H1 (cell line): ENCODE results near the gene PATE1. TPM values are rescaled to one million over a fixed set of nuclear protein-coding genes. Genes with fewer than 3 reads are reported as not detected.

Source experiments
- CTCF ChIA-PET: fragments of 300-600 bp; sonication (Branson Sonifier 250); formaldehyde crosslinking; loops from one replicate; lab custom pipeline; 2021; ENCODE audit not compliant: partially characterized antibody; lab: Charles Lee
- POLR2A ChIA-PET: fragments of 300-600 bp; sonication (Branson Sonifier 250); formaldehyde crosslinking; loops from one replicate; lab custom pipeline; 2021; ENCODE audit warnings: inconsistent platforms; ENCODE audit not compliant: partially characterized antibody; lab: Charles Lee
- DNase-seq, 2 experiments: peaks; one replicate each; pipeline versions ENCODE4 v3.0.0 to v3.0.0-alpha.2; 2010 to 2022; ENCODE audit warnings: low spot score in 2 of 2, low read depth in 1 of 2, mixed read lengths in 1 of 2
- FAIRE-seq: peaks from 2 replicates; lab custom pipeline; 2011; peaks lifted over from hg19 to GRCh38; lab: Jason Lieb, UNC
- H2AFZ ChIP-seq: 2 replicates; pipeline ENCODE4 v1.8.1; 2012; ENCODE audit warnings: low read length, inconsistent platforms
- H2AK5ac ChIP-seq: 2 replicates; pipeline ENCODE4 v1.6.1; 2013; ENCODE audit warnings: low read depth, low read length
- H2BK120ac ChIP-seq: replicated peaks from 2 replicates; pipeline ENCODE3; 2013; ENCODE audit warnings: low read depth, low read length, inconsistent platforms
- H2BK12ac ChIP-seq: 2 replicates; pipeline ENCODE4 v1.6.1; 2013; ENCODE audit warnings: low read depth, low read length
- H2BK15ac ChIP-seq: 2 replicates; pipeline ENCODE4 v1.6.1; 2013; ENCODE audit warnings: low read length
- H2BK20ac ChIP-seq: 2 replicates; pipeline ENCODE4 v1.6.1; 2013; ENCODE audit warnings: low read length
- H2BK5ac ChIP-seq: 2 replicates; pipeline ENCODE4 v1.6.1; 2013; ENCODE audit warnings: low read depth, low read length
- H3K14ac ChIP-seq: 2 replicates; pipeline ENCODE4 v1.6.1; 2013; ENCODE audit warnings: inconsistent platforms; ENCODE audit not compliant: insufficient read length
- H3K18ac ChIP-seq: 2 replicates; pipeline ENCODE4 v1.6.1; 2013; ENCODE audit warnings: low read length; ENCODE audit errors: extremely low read depth
- H3K23ac ChIP-seq: 2 replicates; pipeline ENCODE4 v1.6.1; 2013; ENCODE audit warnings: inconsistent platforms; ENCODE audit not compliant: insufficient read length
- H3K23me2 ChIP-seq: 2 replicates; pipeline ENCODE4 v1.6.1; 2013; ENCODE audit warnings: low read depth, low read length
- H3K27ac ChIP-seq: 2 replicates; pipeline ENCODE4 v1.6.1; 2011; ENCODE audit warnings: low read depth, low read length, inconsistent platforms
- H3K27me3 ChIP-seq, 4 experiments: replicated peaks in 1 of 4; 1 replicate in 1 of 4; 2 replicates in 3 of 4; pipeline versions ENCODE4 v1.6.1 to v1.8.1; 2011 to 2013; ENCODE audit warnings: low read length in 3 of 4, mild to moderate bottlenecking in 3 of 4, inconsistent platforms in 2 of 4, mixed read lengths in 2 of 4, moderate library complexity in 1 of 4; ENCODE audit not compliant: control insufficient read depth in 3 of 4, insufficient read depth in 3 of 4; ENCODE audit errors: extremely low read depth in 1 of 4
- H3K36me3 ChIP-seq, 4 experiments: 2 replicates each; pipeline versions ENCODE4 v1.6.1 to v1.8.1; 2011 to 2013; ENCODE audit warnings: mild to moderate bottlenecking in 4 of 4, low read length in 3 of 4, moderate library complexity in 2 of 4, control low read depth in 1 of 4, inconsistent platforms in 1 of 4; ENCODE audit not compliant: insufficient read depth in 4 of 4, control insufficient read depth in 2 of 4
- H3K4ac ChIP-seq: replicated peaks from 2 replicates; pipeline ENCODE3; 2013; ENCODE audit warnings: low read length, low read depth, mixed read lengths, inconsistent platforms; ENCODE audit not compliant: insufficient read length
- H3K4me1 ChIP-seq, 4 experiments: replicated peaks in 1 of 4; 1 replicate in 1 of 4; 2 replicates in 3 of 4; pipeline versions ENCODE4 v1.6.1 to v1.8.1; 2011 to 2013; ENCODE audit warnings: low read length in 3 of 4, inconsistent platforms in 2 of 4, mixed read lengths in 1 of 4; ENCODE audit not compliant: insufficient read depth in 4 of 4, control insufficient read depth in 3 of 4
- H3K4me2 ChIP-seq, 2 experiments: 2 replicates each; pipeline versions ENCODE4 v1.6.1 to v1.8.1; 2011 to 2013; ENCODE audit warnings: low read depth in 2 of 2, low read length in 2 of 2, control low read depth in 1 of 2, inconsistent platforms in 1 of 2, mild to moderate bottlenecking in 1 of 2; ENCODE audit not compliant: insufficient read depth in 1 of 2
- H3K4me3 ChIP-seq, 4 experiments: fragments of 200-600, 300-600 bp in 1 of 4; sonication (generic), shearing (Covaris generic), sonication (Bioruptor Twin) in 1 of 4; 2 replicates each; pipeline versions ENCODE4 v1.5.1 to v1.8.1; 2011 to 2016; ENCODE audit warnings: low read length in 4 of 4, low read depth in 3 of 4, control low read depth in 2 of 4, inconsistent platforms in 2 of 4, mild to moderate bottlenecking in 2 of 4, mixed read lengths in 1 of 4, moderate library complexity in 1 of 4; ENCODE audit not compliant: insufficient read depth in 2 of 4; ENCODE audit errors: extremely low read depth in 1 of 4
- H3K56ac ChIP-seq: replicated peaks from 2 replicates; pipeline ENCODE3; 2013; ENCODE audit warnings: low read depth, mild to moderate bottlenecking, mixed read lengths, low read length, inconsistent platforms; ENCODE audit not compliant: insufficient read length
- H3K79me1 ChIP-seq: 2 replicates; pipeline ENCODE4 v1.6.1; 2013; ENCODE audit warnings: low read depth, low read length, control low read depth
- H3K79me2 ChIP-seq, 2 experiments: 2 replicates each; pipeline versions ENCODE4 v1.6.1 to v1.8.1; 2012 to 2013; ENCODE audit warnings: low read length in 2 of 2, mild to moderate bottlenecking in 2 of 2, inconsistent platforms in 1 of 2; ENCODE audit not compliant: insufficient read depth in 2 of 2, control insufficient read depth in 1 of 2
- H3K9ac ChIP-seq, 4 experiments: replicated peaks in 1 of 4; 1 replicate in 1 of 4; 2 replicates in 3 of 4; pipeline versions ENCODE4 v1.6.1 to v1.8.1; 2011 to 2013; ENCODE audit warnings: low read depth in 3 of 4, low read length in 3 of 4, control low read depth in 2 of 4, mild to moderate bottlenecking in 2 of 4, moderate library complexity in 2 of 4, inconsistent platforms in 1 of 4; ENCODE audit errors: extremely low read depth in 1 of 4
- H3K9me3 ChIP-seq, 2 experiments: 2 replicates each; pipeline versions ENCODE4 v1.6.1 to v1.8.1; 2012 to 2013; ENCODE audit warnings: mild to moderate bottlenecking in 2 of 2, moderate library complexity in 2 of 2, control low read depth in 1 of 2, inconsistent platforms in 1 of 2, low read depth in 1 of 2, low read length in 1 of 2, mixed read lengths in 1 of 2; ENCODE audit not compliant: insufficient read depth in 2 of 2
- H4K20me1 ChIP-seq, 2 experiments: replicated peaks in 1 of 2; 2 replicates each; pipeline versions ENCODE3 to v1.8.1; 2011 to 2013; ENCODE audit warnings: inconsistent platforms in 2 of 2, low read length in 2 of 2, mild to moderate bottlenecking in 1 of 2; ENCODE audit not compliant: insufficient read depth in 2 of 2, control insufficient read depth in 1 of 2
- H4K5ac ChIP-seq: 2 replicates; pipeline ENCODE4 v1.6.1; 2013; ENCODE audit warnings: low read length, low read depth, mixed read lengths, inconsistent platforms; ENCODE audit not compliant: insufficient read length
- H4K8ac ChIP-seq: 2 replicates; pipeline ENCODE4 v1.8.0; 2013; ENCODE audit warnings: mild to moderate bottlenecking, moderate library complexity, low read length, inconsistent platforms; ENCODE audit not compliant: insufficient read depth; ENCODE audit errors: extremely low read depth
- H4K91ac ChIP-seq: replicated peaks from 2 replicates; pipeline ENCODE3; 2013; ENCODE audit warnings: low read length, mixed read lengths, inconsistent platforms; ENCODE audit not compliant: insufficient read length
- ATF2 ChIP-seq: IDR thresholded peaks from 2 replicates; pipeline ENCODE4 v1.6.1; 2012; ENCODE audit warnings: low read length, inconsistent platforms
- CTCF ChIP-seq, 3 experiments: IDR thresholded peaks; 1 replicate in 2 of 3; 2 replicates in 1 of 3; pipeline versions ENCODE4 v1.5.1 to v1.6.1; 2011; ENCODE audit warnings: low read length in 3 of 3, mild to moderate bottlenecking in 3 of 3, inconsistent platforms in 2 of 3, low read depth in 1 of 3, moderate library complexity in 1 of 3; ENCODE audit not compliant: insufficient read depth in 1 of 3; ENCODE audit errors: control extremely low read depth in 1 of 3
- EP300 ChIP-seq, 2 experiments: IDR thresholded peaks; 1 replicate in 1 of 2; 2 replicates in 1 of 2; pipeline ENCODE4 v1.6.1; 2011 to 2012; ENCODE audit warnings: low read depth in 2 of 2, low read length in 2 of 2, mild to moderate bottlenecking in 2 of 2, borderline replicate concordance in 1 of 2, inconsistent platforms in 1 of 2, moderate library complexity in 1 of 2
- RAD21 ChIP-seq, 2 experiments: IDR thresholded peaks in 1 of 2; conservative IDR thresholded peaks in 1 of 2; 2 replicates each; pipeline ENCODE4 v1.6.1; 2011; ENCODE audit warnings: low read depth in 2 of 2, low read length in 2 of 2, improper control_type of control experiment in 1 of 2, inconsistent platforms in 1 of 2, mild to moderate bottlenecking in 1 of 2, moderate library complexity in 1 of 2
- SIRT6 ChIP-seq: IDR thresholded peaks from one replicate; pipeline ENCODE4 v1.7.1; 2012; ENCODE audit warnings: low read length, inconsistent platforms
- SIX5 ChIP-seq: IDR thresholded peaks from 2 replicates; pipeline ENCODE4 v1.6.1; 2011; ENCODE audit warnings: mild to moderate bottlenecking, low read depth, low read length
- YY1 ChIP-seq: IDR thresholded peaks from 2 replicates; pipeline ENCODE4 v1.6.1; 2011; ENCODE audit warnings: low read depth, mild to moderate bottlenecking, low read length
- WGBS, 2 experiments: shearing (Covaris generic) in 1 of 2; methylation state at CpG; one replicate each; pipeline versions ENCODE4 v1.1.6 to v1.1.7; 2013 to 2015; ENCODE audit warnings: low lambda C conversion rate in 2 of 2, mixed read lengths in 2 of 2, inconsistent platforms in 1 of 2, low coverage in 1 of 2, missing lambda C conversion rate in 1 of 2; ENCODE audit not compliant: insufficient replicate concordance in 2 of 2, insufficient coverage in 1 of 2, insufficient read length in 1 of 2; ENCODE audit errors: extremely low coverage in 1 of 2, missing lambda C conversion rate in 1 of 2; 5-methylcytosine and 5-hydroxymethylcytosine counted together
- polyA plus RNA-seq, 7 experiments: library from polyadenylated mRNA; depleted of rRNA in 3 of 7; stranded (reverse) in 5 of 7; unstranded in 2 of 7; fragments of >200 nt in 5 of 7; fragments of 200-250 nt in 2 of 7; gene quantifications; 1 replicate in 5 of 7; 2 replicates in 1 of 7; 4 replicates in 1 of 7; pipeline versions ENCODE4 v1.2.1 to v1.2.3, GENCODE V29; 2011 to 2013; ENCODE audit warnings: missing spikeins in 2 of 7, mixed read lengths in 2 of 7
- total RNA-seq: library from RNA; stranded (reverse); fragmentation: NEBNext Ultra II Directional; extraction: Animal tissue kit (Norgen Biotek cat#: 25700); gene quantifications from 2 replicates; pipeline ENCODE4 v1.2.1, GENCODE V29; 2021
- TF ChIP-seq, protein P1 (sequence below): IDR thresholded peaks from 2 replicates; pipeline ENCODE4 v1.6.1; 2012; ENCODE audit warnings: inconsistent platforms

PATE1 gene
- total and polyA plus RNA-seq, 2 of the 8 experiments (the other 6 are each of a cell fraction or from before 2014, with no cell fraction given) = not detected

DNA sequence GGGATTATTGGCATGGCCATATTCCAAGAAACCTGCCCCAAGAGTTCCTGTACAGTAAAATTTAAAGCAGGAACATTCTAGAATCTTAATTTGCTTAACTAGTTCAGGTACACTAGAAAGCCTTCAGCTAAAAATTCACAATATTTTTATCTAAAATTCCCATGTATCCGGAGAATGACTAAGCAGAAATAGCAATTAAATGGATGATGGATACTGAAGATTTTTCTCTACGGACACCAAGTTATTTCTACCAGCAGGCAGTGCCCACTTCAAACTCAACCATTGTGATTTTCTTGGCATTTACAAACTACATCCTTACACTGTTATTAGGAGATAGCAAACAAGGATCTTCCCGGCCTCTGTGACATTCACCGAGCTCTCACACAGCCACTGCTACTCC lies 44.7 kb downstream of the PATE1 start:
- no peak overlapping the region for H3K27ac ChIP-seq
- DNase-seq (no peak), FAIRE-seq (no peak)
- H3K18ac ChIP-seq = no peak overlapping the region
- no peak overlapping the region for H3K4me3 ChIP-seq
- no peak overlapping the region for H3K23ac ChIP-seq
- H2BK12ac ChIP-seq = no peak overlapping the region
- H3K27me3 ChIP-seq = no peaks in the 10 kb centered on the region
- H3K4me1 ChIP-seq = no peaks in the 10 kb centered on the region
- H3K9ac ChIP-seq = no peak overlapping the region
- ChIA-PET POLR2A (interaction anchor here (1.5 kb wide), 1 partner anchor 41 kb away, joined by 3 read pairs; no protein-coding TSS in a partner anchor), CTCF (no interaction called here)
- no peak overlapping the region for H3K56ac ChIP-seq
- H3K23me2 ChIP-seq = no peaks in the 10 kb centered on the region
- H3K4me2 ChIP-seq = no peak overlapping the region
- H3K14ac ChIP-seq = no peak overlapping the region
- no peaks in the 10 kb centered on the region for H3K79me2 ChIP-seq
- H4K20me1 ChIP-seq = no peaks in the 10 kb centered on the region
- no peak overlapping the region for H4K8ac ChIP-seq
- no peak overlapping the region for H2BK5ac ChIP-seq
- H4K91ac ChIP-seq = no peak overlapping the region
- no peaks in the 10 kb centered on the region for H3K9me3 ChIP-seq
- H3K4ac ChIP-seq = no peak overlapping the region
- H2BK120ac ChIP-seq = no peak overlapping the region
- H3K79me1 ChIP-seq = no peaks in the 10 kb centered on the region
- no peak overlapping the region for H2AK5ac ChIP-seq
- H4K5ac ChIP-seq = no peak overlapping the region
- WGBS, 2 experiments = 96% methylated on average over 4 of the region's 4 CpGs; no CpG with 5 or more reads in 1 of the 2 experiments
- no peak overlapping the region for H2BK20ac ChIP-seq
- no peak overlapping the region for H2AFZ ChIP-seq
- no peak overlapping the region for H2BK15ac ChIP-seq
- no peaks in the 10 kb centered on the region for H3K36me3 ChIP-seq
- TF ChIP-seq ATF2 (no peak), EP300 (IDR thresholded peaks at IDR 0.05; ENCODE audit: borderline replicate concordance in 1 of 2, low read depth in 2 of 2, low read length in 2 of 2) (no peak), RAD21 (IDR thresholded peaks at IDR 0.05 in 1 of 2, conservative IDR thresholded peaks at IDR 0.05 in 1 of 2; ENCODE audit: low read depth in 2 of 2, low read length in 2 of 2) (no peak), SIRT6 (no peak), YY1 (no peak), CTCF (IDR thresholded peaks at IDR 0.05; ENCODE audit: control extremely low read depth in 1 of 3, insufficient read depth in 1 of 3, low read depth in 1 of 3, low read length in 3 of 3) (no peak), SIX5 (no peak)
- TF ChIP-seq, protein P1, sequence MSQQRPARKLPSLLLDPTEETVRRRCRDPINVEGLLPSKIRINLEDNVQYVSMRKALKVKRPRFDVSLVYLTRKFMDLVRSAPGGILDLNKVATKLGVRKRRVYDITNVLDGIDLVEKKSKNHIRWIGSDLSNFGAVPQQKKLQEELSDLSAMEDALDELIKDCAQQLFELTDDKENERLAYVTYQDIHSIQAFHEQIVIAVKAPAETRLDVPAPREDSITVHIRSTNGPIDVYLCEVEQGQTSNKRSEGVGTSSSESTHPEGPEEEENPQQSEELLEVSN = no peak
